HFFc6 (cell line): ENCODE measurements around the gene CLIC1. TPM values are rescaled to one million over a fixed set of nuclear protein-coding genes. Genes with fewer than 3 reads are reported as not detected.

Experiments used
- DNase-seq: peaks from one replicate; pipeline ENCODE4 v3.0.0-alpha.2; 2018
- H3K27ac Mint-ChIP-seq: 2 replicates; pipeline ENCODE4 v1.8.0; 2020; ENCODE audit warnings: mild to moderate bottlenecking, mixed read lengths
- H3K27me3 Mint-ChIP-seq: 2 replicates; pipeline ENCODE4 v1.8.0; 2021; ENCODE audit warnings: mild to moderate bottlenecking, moderate library complexity, mixed read lengths; ENCODE audit not compliant: insufficient read depth
- H3K36me3 Mint-ChIP-seq: 2 replicates; pipeline ENCODE4 v1.8.0; 2021; ENCODE audit warnings: low read depth, mixed read lengths
- H3K4me1 Mint-ChIP-seq: 2 replicates; pipeline ENCODE4 v1.8.0; 2020; ENCODE audit warnings: low read depth, mixed read lengths
- H3K4me3 Mint-ChIP-seq: 2 replicates; pipeline ENCODE4 v1.8.0; 2020; ENCODE audit warnings: mild to moderate bottlenecking, moderate library complexity, mixed read lengths
- H3K9me3 Mint-ChIP-seq: 2 replicates; pipeline ENCODE4 v1.8.0; 2020; ENCODE audit warnings: mild to moderate bottlenecking, mixed read lengths
- total RNA-seq, 6 experiments: library from RNA; stranded (reverse); fragmentation: NEBNext Ultra II Directional; extraction: Animal tissue kit (Norgen Biotek cat#: 25700); gene quantifications; 2 replicates in 1 of 6; 3 replicates in 5 of 6; pipeline ENCODE4 v1.2.3, GENCODE V29; 2021
- TF ChIP-seq, protein P1 (sequence below): fragments of 200-600 bp; sonication (generic); IDR thresholded peaks from 2 replicates; pipeline ENCODE4 v1.5.0; 2021; ENCODE audit warnings: antibody characterized with exemption, mild to moderate bottlenecking

The CLIC1 gene
- total RNA-seq, 6 experiments from 2014 or later, result 638 to 833 (median 745) TPM

DNA sequence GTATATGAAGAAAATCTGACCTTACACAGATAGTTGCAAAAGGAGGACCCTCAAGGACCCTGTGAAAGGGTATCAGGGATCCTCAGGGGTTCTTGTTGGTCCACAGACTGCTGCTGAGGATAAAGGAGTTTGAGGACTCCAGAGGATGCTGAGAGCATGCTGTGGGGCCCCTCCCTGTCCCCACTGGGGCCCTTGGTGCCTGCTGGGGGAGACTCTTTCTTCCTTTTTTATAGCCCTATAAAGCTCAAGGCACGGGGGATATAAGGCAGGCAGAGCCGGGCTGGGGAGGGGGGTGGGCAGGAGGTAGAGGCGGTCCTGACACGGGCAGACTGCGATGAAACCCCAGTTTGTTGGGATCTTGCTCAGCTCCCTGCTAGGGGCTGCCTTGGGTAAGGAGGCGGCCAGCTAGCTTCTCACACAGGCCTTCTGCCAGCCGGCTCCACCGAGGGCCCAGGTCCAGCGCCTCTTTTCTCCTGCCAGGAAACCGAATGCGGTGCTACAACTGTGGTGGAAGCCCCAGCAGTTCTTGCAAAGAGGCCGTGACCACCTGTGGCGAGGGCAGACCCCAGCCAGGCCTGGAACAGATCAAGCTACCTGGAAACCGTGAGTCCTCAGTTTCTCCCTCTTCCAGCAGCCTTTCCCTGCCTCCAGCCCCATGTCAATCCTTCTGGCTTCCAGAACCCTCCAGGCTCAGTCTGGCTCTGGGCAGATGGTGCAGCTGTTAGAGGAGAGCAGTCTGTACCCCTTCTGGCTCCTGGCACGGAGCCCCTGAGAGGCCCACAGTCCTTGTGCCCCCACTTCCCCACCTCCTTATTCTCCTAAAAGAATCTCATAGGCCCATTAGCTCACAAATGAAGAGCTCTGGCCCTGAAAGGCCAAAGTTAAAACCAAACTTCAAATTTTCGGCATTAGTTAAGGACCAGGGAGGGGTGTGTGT, 21.0 kb downstream of the CLIC1 start, which contains the start of gene LY6G6D:
TSS of gene LY6G6D (plus strand) at position 327 of the 937 bp plus-strand sequence. CDS start at position 335, 8 bp downstream.
- Mint-ChIP-seq H3K4me3 (no peak within 1 kb of the TSS), H3K9me3 (no peaks in the 10 kb centered on the region), H3K27me3 (peaks cover 23% of the 10 kb centered on the region), H3K36me3 (no peaks in the 10 kb centered on the region), H3K4me1 (no peaks in the 10 kb centered on the region), H3K27ac (no peak within 1 kb of the TSS)
- no peak for DNase-seq
- TF ChIP-seq, protein P1, sequence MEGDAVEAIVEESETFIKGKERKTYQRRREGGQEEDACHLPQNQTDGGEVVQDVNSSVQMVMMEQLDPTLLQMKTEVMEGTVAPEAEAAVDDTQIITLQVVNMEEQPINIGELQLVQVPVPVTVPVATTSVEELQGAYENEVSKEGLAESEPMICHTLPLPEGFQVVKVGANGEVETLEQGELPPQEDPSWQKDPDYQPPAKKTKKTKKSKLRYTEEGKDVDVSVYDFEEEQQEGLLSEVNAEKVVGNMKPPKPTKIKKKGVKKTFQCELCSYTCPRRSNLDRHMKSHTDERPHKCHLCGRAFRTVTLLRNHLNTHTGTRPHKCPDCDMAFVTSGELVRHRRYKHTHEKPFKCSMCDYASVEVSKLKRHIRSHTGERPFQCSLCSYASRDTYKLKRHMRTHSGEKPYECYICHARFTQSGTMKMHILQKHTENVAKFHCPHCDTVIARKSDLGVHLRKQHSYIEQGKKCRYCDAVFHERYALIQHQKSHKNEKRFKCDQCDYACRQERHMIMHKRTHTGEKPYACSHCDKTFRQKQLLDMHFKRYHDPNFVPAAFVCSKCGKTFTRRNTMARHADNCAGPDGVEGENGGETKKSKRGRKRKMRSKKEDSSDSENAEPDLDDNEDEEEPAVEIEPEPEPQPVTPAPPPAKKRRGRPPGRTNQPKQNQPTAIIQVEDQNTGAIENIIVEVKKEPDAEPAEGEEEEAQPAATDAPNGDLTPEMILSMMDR, result no peak

DNA sequence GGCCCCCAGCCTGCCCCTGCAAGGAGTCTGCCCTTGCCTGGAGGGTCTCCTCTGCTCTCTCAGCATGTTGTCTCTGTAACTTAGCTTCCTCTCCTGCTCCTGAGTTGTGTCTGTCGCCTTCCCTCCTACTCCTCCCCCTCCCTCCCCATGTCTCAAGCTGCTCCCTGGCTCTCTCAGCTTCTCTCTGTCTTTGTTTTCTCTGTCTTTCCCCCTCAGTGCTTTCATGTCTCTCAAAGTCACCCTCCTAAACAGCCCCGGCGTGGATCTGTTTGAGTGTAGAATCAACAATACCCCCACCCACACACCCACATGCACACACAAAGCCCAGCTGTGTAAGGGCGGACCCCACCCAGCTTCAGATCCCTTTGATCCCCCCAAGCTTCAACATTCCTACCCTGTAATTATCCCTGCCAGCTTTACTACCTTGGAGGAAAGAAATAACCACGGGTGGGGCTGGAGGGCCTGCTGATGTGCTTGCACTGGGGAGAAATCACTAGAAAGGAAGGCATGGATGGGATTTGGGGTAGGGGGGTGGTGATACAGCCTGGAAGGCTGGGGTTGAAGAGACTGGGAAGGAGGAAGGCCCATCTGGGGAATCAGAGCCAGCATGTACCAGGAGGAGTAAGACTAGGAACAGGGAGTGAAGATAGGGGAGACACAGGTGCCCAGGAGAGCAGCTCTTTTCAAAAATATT, 22.2 kb downstream of the CLIC1 start:
- H3K27ac Mint-ChIP-seq, result no peak overlapping the region

DNA sequence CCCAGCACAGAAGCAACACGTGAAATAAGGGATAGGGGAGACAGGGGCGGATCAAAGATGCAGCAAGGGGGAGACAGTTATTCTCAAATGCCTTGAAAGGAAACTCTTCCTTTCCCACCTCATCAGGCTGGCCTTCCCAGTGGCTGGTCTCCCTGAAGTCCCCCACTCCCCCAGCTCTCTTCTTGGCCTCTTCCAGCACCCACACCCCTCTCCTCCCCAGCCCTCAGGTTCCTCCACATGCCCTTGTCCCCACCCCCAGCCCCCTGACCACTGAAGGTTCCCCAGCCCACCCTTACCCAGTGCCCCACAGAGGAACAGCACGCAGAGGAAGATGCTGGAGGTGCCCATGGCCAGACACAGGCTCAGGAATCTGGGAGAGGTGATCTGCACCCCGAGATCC, 22.9 kb downstream of the CLIC1 start:
- Mint-ChIP-seq H3K36me3 (no peaks in the 10 kb centered on the region), H3K9me3 (no peaks in the 10 kb centered on the region), H3K4me3 (no peak overlapping the region), H3K4me1 (no peaks in the 10 kb centered on the region), H3K27me3 (peaks cover 25% of the 10 kb centered on the region), H3K27ac (no peak overlapping the region)
- no peak for DNase-seq
- TF ChIP-seq, protein P1, result no peak

More for the DNA sequence above, 22.2 kb downstream of the CLIC1 start:
- Mint-ChIP-seq H3K9me3 (no peaks in the 10 kb centered on the region), H3K36me3 (no peaks in the 10 kb centered on the region), H3K4me3 (no peak overlapping the region), H3K27me3 (peaks cover 23% of the 10 kb centered on the region), H3K4me1 (no peaks in the 10 kb centered on the region)
- TF ChIP-seq, protein P1, result no peak
- no peak for DNase-seq

DNA sequence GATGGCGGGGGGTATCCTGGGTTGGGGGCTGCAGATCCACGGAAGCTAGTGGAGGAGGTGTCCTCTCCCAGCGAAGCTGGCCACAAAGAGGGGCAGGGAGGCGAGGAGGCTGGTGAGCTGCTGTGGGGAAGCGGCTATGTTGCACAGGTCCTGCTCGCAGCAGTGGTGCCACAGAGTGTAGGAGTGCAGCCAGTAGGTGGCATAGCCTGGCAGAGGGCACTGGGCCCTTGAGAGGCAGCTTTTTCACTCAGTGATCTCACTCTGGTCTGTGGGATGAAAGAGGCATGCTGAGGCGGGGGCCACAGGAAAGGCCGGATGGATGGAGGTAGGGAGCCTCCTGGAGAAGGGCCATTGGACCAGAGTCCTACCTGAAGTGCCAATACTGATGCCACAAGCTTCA, 24.0 kb downstream of the CLIC1 start:
- no peak for DNase-seq
- no peaks in the 10 kb centered on the region for H3K36me3 Mint-ChIP-seq
- H3K4me1 Mint-ChIP-seq, result no peaks in the 10 kb centered on the region
- peaks cover 28% of the 10 kb centered on the region for H3K27me3 Mint-ChIP-seq
- no peaks in the 10 kb centered on the region for H3K9me3 Mint-ChIP-seq
- H3K4me3 Mint-ChIP-seq, result no peak overlapping the region
- H3K27ac Mint-ChIP-seq, result no peak overlapping the region
- TF ChIP-seq, protein P1, result peak; percentile 43; the same call in 1 of the 2 replicates

DNA sequence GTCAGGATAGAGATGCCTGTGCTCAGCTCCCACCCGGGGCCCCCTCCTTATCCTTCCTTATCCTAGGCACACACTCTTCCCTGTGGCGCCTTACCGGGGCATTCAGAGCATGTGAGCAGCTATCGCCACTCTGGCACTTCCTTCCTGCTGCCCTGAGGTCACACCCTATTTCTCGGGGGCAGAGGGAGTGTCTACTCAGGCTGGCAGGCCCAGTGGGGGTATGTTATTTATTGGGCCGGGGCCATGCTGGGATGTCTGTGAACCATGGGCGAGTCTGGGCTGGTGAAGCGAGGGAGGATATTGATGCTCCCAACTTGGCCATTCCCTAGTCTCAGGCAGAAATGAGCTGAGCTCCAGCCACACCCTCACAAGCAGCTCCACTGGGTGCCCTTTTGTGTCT, 25.1 kb downstream of the CLIC1 start:
- Mint-ChIP-seq H3K4me1 (no peaks in the 10 kb centered on the region), H3K27ac (no peak overlapping the region), H3K27me3 (peaks cover 28% of the 10 kb centered on the region), H3K36me3 (no peaks in the 10 kb centered on the region), H3K4me3 (no peak overlapping the region), H3K9me3 (no peaks in the 10 kb centered on the region)
- DNase-seq, result no peak
- TF ChIP-seq, protein P1, result no peak
